HG03060 (cell line): ENCODE results near the gene SLC2A9.
"Not testable (repeated sequence)": the region's sequence is repeated elsewhere in the genome, so short reads cannot be mapped to it uniquely, and the experiment has no call there.

ENCODE experiments used
- ATAC-seq: cut with Tn5 transposase; IDR thresholded peaks from one replicate; pipeline ENCODE4 v1.9.1; 2021; ENCODE audit warnings: low read depth, moderate number of reproducible peaks; ENCODE audit not compliant: unreplicated experiment

SLC2A9 gene

GRCh38 chr4:9847968-9848748 lies 173.1 kb downstream of the SLC2A9 start:
- ATAC-seq = no peak

GRCh38 chr4:9845791-9846493 lies 175.4 kb downstream of the SLC2A9 start:
- no peak for ATAC-seq

GRCh38 chr4:9841072-9841471 lies 180.2 kb downstream of the SLC2A9 start:
- ATAC-seq = no peak

GRCh38 chr4:9835430-9835829 lies 185.9 kb downstream of the SLC2A9 start:
- no peak for ATAC-seq

GRCh38 chr4:9833421-9833820 lies 187.9 kb downstream of the SLC2A9 start:
- ATAC-seq = no peak

- ATAC-seq = no peak
Measured at GRCh38 chr4:9832640-9833039, 188.7 kb downstream of the SLC2A9 start.

GRCh38 chr4:9826551-9826950 lies 194.7 kb downstream of the SLC2A9 start:
- ATAC-seq = no peak

- ATAC-seq = no peak
Measured at GRCh38 chr4:9825049-9825448, 196.2 kb downstream of the SLC2A9 start.

GRCh38 chr4:9820343-9820742 lies 201.0 kb downstream of the SLC2A9 start:
- ATAC-seq = no peak

GRCh38 chr4:9816285-9816684 lies 205.0 kb downstream of the SLC2A9 start:
- no peak for ATAC-seq

GRCh38 chr4:9812501-9813340 lies 208.6 kb downstream of the SLC2A9 start:
- peak; percentile 83 for ATAC-seq

GRCh38 chr4:9811806-9812205 lies 209.5 kb downstream of the SLC2A9 start:
- ATAC-seq = no peak

- no peak for ATAC-seq
Measured at GRCh38 chr4:9808077-9808476, 213.2 kb downstream of the SLC2A9 start.

GRCh38 chr4:9804918-9805317 lies 216.4 kb downstream of the SLC2A9 start:
- no peak for ATAC-seq

- ATAC-seq = no peak
Measured at GRCh38 chr4:9800848-9801247, 220.4 kb downstream of the SLC2A9 start.

GRCh38 chr4:9796641-9797040 lies 224.7 kb downstream of the SLC2A9 start:
- not testable (repeated sequence) for ATAC-seq

GRCh38 chr4:9792381-9792780 lies 228.9 kb downstream of the SLC2A9 start:
- ATAC-seq = no peak

- ATAC-seq = not testable (repeated sequence)
Measured at GRCh38 chr4:9785891-9786290, 235.4 kb downstream of the SLC2A9 start.

- no peak for ATAC-seq
Measured at GRCh38 chr4:9782136-9782436, 239.2 kb downstream of the SLC2A9 start.

- ATAC-seq = no peak
Measured at GRCh38 chr4:9781343-9782135, 239.8 kb downstream of the SLC2A9 start, which contains the start of gene DRD5. Gene DRD5, plus strand, starts transcription at chr4:9781634. Its CDS starts 396 bp downstream, at chr4:9782030.
